HEK293 (cell line): ENCODE data around the gene C1orf56.

ENCODE experiments used
- CTCF ChIP-seq: fragments of 450-650 bp; formaldehyde crosslinking; IDR thresholded peaks from 2 replicates; pipeline ENCODE4 v1.5.1; 2016; ENCODE audit warnings: missing biosample characterization, missing genetic modification characterization
- PATZ1 ChIP-seq: fragments of 450-650 bp; formaldehyde crosslinking; IDR thresholded peaks from 2 replicates; pipeline ENCODE4 v1.5.1; 2016; ENCODE audit warnings: missing biosample characterization, missing genetic modification characterization
- SETDB1 ChIP-seq: IDR thresholded peaks from one replicate; pipeline ENCODE4 v1.6.1; 2017; ENCODE audit warnings: mild to moderate bottlenecking, low read length, moderate library complexity, mixed read lengths; ENCODE audit not compliant: insufficient read length
- TCF7L2 ChIP-seq: IDR thresholded peaks from 2 replicates; pipeline ENCODE4 v1.6.1; 2011; ENCODE audit warnings: low read depth, mild to moderate bottlenecking, inconsistent platforms, low read length, moderate library complexity, borderline replicate concordance
- YY1 ChIP-seq: fragments of 450-650 bp; formaldehyde crosslinking; IDR thresholded peaks from 2 replicates; pipeline ENCODE4 v1.5.1; 2018; ENCODE audit warnings: missing biosample characterization, missing genetic modification characterization
- ZNF26 ChIP-seq: fragments of 450-650 bp; formaldehyde crosslinking; IDR thresholded peaks from 2 replicates; pipeline ENCODE4 v1.5.1; 2016; ENCODE audit warnings: missing biosample characterization, missing genetic modification characterization
- ZNF362 ChIP-seq: fragments of 450-650 bp; formaldehyde crosslinking; IDR thresholded peaks from 2 replicates; pipeline ENCODE4 v1.5.1; 2016; ENCODE audit warnings: missing biosample characterization, missing genetic modification characterization
- ZNF366 ChIP-seq: fragments of 450-650 bp; formaldehyde crosslinking; conservative IDR thresholded peaks from 2 replicates; pipeline ENCODE4 v1.5.1; 2016; ENCODE audit warnings: missing biosample characterization, missing genetic modification characterization
- ZNF555 ChIP-seq: fragments of 450-650 bp; formaldehyde crosslinking; conservative IDR thresholded peaks from 2 replicates; pipeline ENCODE4 v1.5.1; 2017; ENCODE audit warnings: missing biosample characterization, mild to moderate bottlenecking, missing genetic modification characterization, inconsistent platforms
- ZNF792 ChIP-seq: fragments of 450-650 bp; formaldehyde crosslinking; IDR thresholded peaks from 2 replicates; pipeline ENCODE4 v1.5.1; 2016; ENCODE audit warnings: missing biosample characterization, missing genetic modification characterization

- no peak for TF ChIP-seq ZNF362 (tag by site-specific recombination)
- TF ChIP-seq ZNF26 (tag by site-specific recombination), result no peak
- TF ChIP-seq YY1, result peak; percentile 69; the same call in 1 of the 2 replicates
- TF ChIP-seq ZNF366 (tag by site-specific recombination), result 0 out of 2 replicates have a peak, but pooled peaks have one; percentile 30
- no peak for TF ChIP-seq ZNF555
- TF ChIP-seq CTCF (tag by site-specific recombination), result peak; percentile 68; the same call in 1 of the 2 replicates
- TF ChIP-seq TCF7L2, result no peak
- TF ChIP-seq PATZ1, result peak; percentile 1
- TF ChIP-seq ZNF792, result no peak
- TF ChIP-seq SETDB1, result no peak
Observed at GRCh38 chr1:151047925-151048644, 534 bp downstream of the C1orf56 start.
